Measurements from ENCODE around the gene SLC2A14.

GRCh38 chr12:7781274-7781673 lies 91.4 kb downstream of the SLC2A14 start:
- TF ChIP-seq POLR2A (IDR thresholded peaks at IDR 0.05; ENCODE audit: low read depth) (no peak), POLR2AphosphoS5 (IDR thresholded peaks at IDR 0.05) (no peak), CTCF (IDR thresholded peaks at IDR 0.05) (no peak), EP300 (IDR thresholded peaks at IDR 0.05) (no peak)
